MCF 10A (cell line): Measurements from ENCODE around the gene B3GNT9. TPM values are rescaled to one million over a fixed set of nuclear protein-coding genes. Genes with fewer than 3 reads are reported as not detected.

Experiments used
- BruUV-seq: library from RNA; stranded (reverse); fragments of 400-500 nt; replicated peaks from 2 replicates; lab custom pipeline; 2021; lab: Mats Ljungman, UMichigan
- CTCF ChIA-PET: fragments of 300-600 bp; sonication (Branson Sonifier 250); formaldehyde crosslinking; extraction: SDS; loops from one replicate; lab custom pipeline; 2021; ENCODE audit warnings: antibody characterized with exemption, inconsistent platforms; lab: Yijun Ruan, JAX
- POLR2A ChIA-PET: fragments of 300-600, 350-650 bp; sonication (Branson Sonifier 250); formaldehyde crosslinking; extraction: SDS; loops from one replicate; lab custom pipeline; 2020; ENCODE audit warnings: antibody characterized with exemption, inconsistent platforms; lab: Yijun Ruan, JAX
- DNase-seq: peaks from one replicate; pipeline ENCODE4 v3.0.0-alpha.2; 2018; ENCODE audit not compliant: unreplicated experiment
- H3K27ac Mint-ChIP-seq: one replicate; pipeline ENCODE4 v1.8.0; 2022; ENCODE audit warnings: mild to moderate bottlenecking, low read depth, mixed read lengths; ENCODE audit not compliant: unreplicated experiment
- H3K27me3 Mint-ChIP-seq: one replicate; pipeline ENCODE4 v1.8.0; 2022; ENCODE audit warnings: mixed read lengths; ENCODE audit not compliant: insufficient read depth, unreplicated experiment
- H3K36me3 Mint-ChIP-seq: one replicate; pipeline ENCODE4 v1.8.0; 2022; ENCODE audit warnings: mild to moderate bottlenecking, moderate library complexity, mixed read lengths; ENCODE audit not compliant: insufficient read depth, unreplicated experiment
- H3K4me1 Mint-ChIP-seq: one replicate; pipeline ENCODE4 v1.8.0; 2022; ENCODE audit warnings: mixed read lengths; ENCODE audit not compliant: insufficient read depth, unreplicated experiment
- H3K4me3 Mint-ChIP-seq: one replicate; pipeline ENCODE4 v1.8.0; 2022; ENCODE audit warnings: mild to moderate bottlenecking, moderate library complexity, mixed read lengths; ENCODE audit not compliant: unreplicated experiment
- H3K9me3 Mint-ChIP-seq: one replicate; pipeline ENCODE4 v1.8.0; 2022; ENCODE audit warnings: mixed read lengths; ENCODE audit not compliant: unreplicated experiment
- CTCF ChIP-seq: fragments of 200-600 bp; IDR thresholded peaks from one replicate; pipeline ENCODE4 v1.8.0; 2022; ENCODE audit warnings: antibody characterized with exemption, mild to moderate bottlenecking; ENCODE audit not compliant: unreplicated experiment
- intact Hi-C: fragments of 100-400 bp; cut with micrococcal nuclease; formaldehyde crosslinking; loops from 2 replicates; pipeline ENCODE4 v1.14.1; 2022
- total RNA-seq: library from RNA; stranded (reverse); gene quantifications from 2 replicates; pipeline ENCODE4 v1.2.3, GENCODE V29; 2022

The B3GNT9 gene
- total RNA-seq, 1 experiment from 2014 or later: 0.84 TPM

- peak within 1 kb of the TSS; percentile 89 for H3K4me3 Mint-ChIP-seq
- H3K36me3 Mint-ChIP-seq: peaks cover 54% of the 10 kb centered on the region
- BruUV-seq: no TSS peak
Observed at GRCh38 chr16:67199011-67199807, 48.4 kb upstream of the B3GNT9 start, which contains the start of gene ELMO3. Gene ELMO3 (plus strand): TSS chr16:67199131. CDS start chr16:67199327, 196 bp downstream.

GRCh38 chr16:67198238-67198734 lies 47.5 kb upstream of the B3GNT9 start:
- intact Hi-C loops: loop anchor here (2.0 kb wide), 2 partner anchors 29 to 49 kb away; partner anchors contain the start of genes FHOD1 and TMEM208
- ChIA-PET POLR2A (interaction anchor here (0.8 to 3.8 kb wide), 19 partner anchors 9 to 219 kb away, joined by 3 to 28 read pairs (median 5); partner anchors contain the start of genes EXOC3L1, FHOD1, NOL3 and TMEM208), CTCF (interaction anchor here (0.5 to 3.6 kb wide), 35 partner anchors 9 to 396 kb away, joined by 3 to 29 read pairs (median 4); partner anchors contain the start of genes CES4A, EXOC3L1, MATCAP1 and TMEM208)
- peak; percentile 74 for TF ChIP-seq CTCF
- Mint-ChIP-seq H3K27ac (peak overlapping the region; percentile 55), H3K9me3 (no peaks in the 10 kb centered on the region), H3K27me3 (no peaks in the 10 kb centered on the region), H3K4me3 (peak overlapping the region; percentile 89), H3K36me3 (peaks cover 49% of the 10 kb centered on the region), H3K4me1 (peaks cover 34% of the 10 kb centered on the region)
- TSS peak; percentile 19 for BruUV-seq
- DNase-seq: peak; percentile 84

More at GRCh38 chr16:67199011-67199807, 48.4 kb upstream of the B3GNT9 start, which contains the start of gene ELMO3:
- CTCF ChIA-PET: interaction anchor here (0.5 to 3.6 kb wide), 31 partner anchors 9 to 682 kb away, joined by 3 to 29 read pairs (median 4); partner anchors contain the start of genes CES4A, EXOC3L1, MATCAP1 and TMEM208
- DNase-seq: peak; percentile 71
- Mint-ChIP-seq H3K9me3 (no peaks in the 10 kb centered on the region), H3K27ac (peak within 1 kb of the TSS; percentile 84), H3K27me3 (no peaks in the 10 kb centered on the region), H3K4me1 (peaks cover 34% of the 10 kb centered on the region)
- POLR2A ChIA-PET: interaction anchor here (1.1 to 3.8 kb wide), 10 partner anchors 8 to 47 kb away, joined by 5 to 28 read pairs (median 8); partner anchors contain the start of genes EXOC3L1, FHOD1, NOL3 and TMEM208
- TF ChIP-seq CTCF: peak; percentile 47
- intact Hi-C loops: loop anchor here (2.0 kb wide), 2 partner anchors 28 to 48 kb away; partner anchors contain the start of genes FHOD1 and TMEM208

- POLR2A ChIA-PET: interaction anchor here (0.8 to 3.8 kb wide), 19 partner anchors 8 to 219 kb away, joined by 3 to 28 read pairs (median 5); partner anchors contain the start of genes EXOC3L1, FHOD1 and NOL3
- TF ChIP-seq CTCF: no peak
- no peaks in the 10 kb centered on the region for H3K9me3 Mint-ChIP-seq
- no TSS peak for BruUV-seq
- intact Hi-C loops: loop anchor here (2.0 kb wide), 2 partner anchors 29 to 49 kb away; partner anchors contain the start of genes FHOD1 and TMEM208
- DNase-seq: no peak
- H3K27ac Mint-ChIP-seq: peak overlapping the region; percentile 55
- H3K36me3 Mint-ChIP-seq: peaks cover 49% of the 10 kb centered on the region
- CTCF ChIA-PET: interaction anchor here (0.6 to 3.6 kb wide), 27 partner anchors 8 to 397 kb away, joined by 3 to 29 read pairs (median 4); partner anchors contain the start of genes CES4A, EXOC3L1, NAE1 and TMEM208
- H3K4me3 Mint-ChIP-seq: no peak overlapping the region
- H3K27me3 Mint-ChIP-seq: no peaks in the 10 kb centered on the region
- H3K4me1 Mint-ChIP-seq: peaks cover 34% of the 10 kb centered on the region
Observed at GRCh38 chr16:67197704-67198103, 46.9 kb upstream of the B3GNT9 start.
